Measurements from ENCODE around the gene DUSP18. TPM values are rescaled to one million over a fixed set of nuclear protein-coding genes. Genes with fewer than 3 reads are reported as not detected.

Gene DUSP18
- polyA plus RNA-seq, 3 donors = 13.2 to 34.5 (median 18.9) TPM

DNA sequence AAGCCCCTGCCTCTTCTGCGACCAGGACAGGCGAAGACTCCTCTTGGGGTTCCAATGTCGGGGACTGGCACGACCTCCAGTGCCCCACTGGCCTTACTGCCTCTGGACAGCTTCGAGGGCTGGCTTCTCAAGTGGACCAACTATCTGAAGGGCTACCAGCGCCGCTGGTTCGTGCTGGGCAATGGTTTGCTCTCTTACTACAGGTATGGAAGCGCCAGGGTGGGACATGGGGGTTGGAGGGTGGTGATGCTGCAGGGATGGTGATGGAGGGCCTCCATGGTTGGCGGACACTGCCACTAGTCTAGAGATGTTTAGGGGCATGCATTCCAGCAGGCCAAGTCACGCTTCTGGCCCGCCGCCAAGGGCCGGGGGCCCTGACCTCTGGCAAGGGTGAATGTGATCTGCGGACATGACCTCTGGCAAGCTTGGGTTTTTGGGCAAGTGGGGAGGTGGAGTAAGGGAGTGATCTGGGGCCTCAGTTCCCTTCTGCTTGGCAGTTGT is 27.7 kb upstream of the DUSP18 start:
- H3K4me1 ChIP-seq (ENCODE audit: control insufficient read depth in 1 of 2, insufficient read depth in 2 of 2, low read length in 2 of 2) = peaks cover 9 to 14% of the 10 kb centered on the region in 2 donors
- no peak overlapping the region for H2AFZ ChIP-seq (ENCODE audit: insufficient read depth, low read depth, low read length, poor library complexity, severe bottlenecking)
- WGBS (ENCODE audit: insufficient coverage) = 86% methylated on average over 11 of the region's 15 CpGs
- no peak overlapping the region for H3K27ac Mint-ChIP-seq
- no peak for DNase-seq
- intact Hi-C loops (cut with micrococcal nuclease) = no loop called here
- H3K4me3 Mint-ChIP-seq = peak overlapping the region; percentile 48 to 77
- peaks cover 41 to 63% (median 56%) of the 10 kb centered on the region in 3 donors for H3K27me3 Mint-ChIP-seq (ENCODE audit: low read depth in 3 of 3)
- H3K79me2 ChIP-seq (ENCODE audit: insufficient read depth, low read length) = no peaks in the 10 kb centered on the region
- no peak overlapping the region for H3K27ac ChIP-seq (ENCODE audit: low read depth in 1 of 2, low read length in 2 of 2)
- peaks cover 0 to 7% (median 3%) of the 10 kb centered on the region in 7 donors for H3K9me3 Mint-ChIP-seq
- no peaks in the 10 kb centered on the region for H4K20me1 ChIP-seq (ENCODE audit: insufficient read depth, low read length)
- H3K9me3 ChIP-seq (replicated peaks in 1 of 2; ENCODE audit: control insufficient read depth in 1 of 2, insufficient read depth in 1 of 2, low read length in 2 of 2) = peaks cover 0 to 5% of the 10 kb centered on the region in 2 donors
- H3K36me3 ChIP-seq (replicated peaks in 1 of 2; ENCODE audit: control insufficient read depth in 1 of 2, insufficient read depth in 2 of 2, low read length in 2 of 2) = no peaks in the 10 kb centered on the region
- TF ChIP-seq, protein P1, sequence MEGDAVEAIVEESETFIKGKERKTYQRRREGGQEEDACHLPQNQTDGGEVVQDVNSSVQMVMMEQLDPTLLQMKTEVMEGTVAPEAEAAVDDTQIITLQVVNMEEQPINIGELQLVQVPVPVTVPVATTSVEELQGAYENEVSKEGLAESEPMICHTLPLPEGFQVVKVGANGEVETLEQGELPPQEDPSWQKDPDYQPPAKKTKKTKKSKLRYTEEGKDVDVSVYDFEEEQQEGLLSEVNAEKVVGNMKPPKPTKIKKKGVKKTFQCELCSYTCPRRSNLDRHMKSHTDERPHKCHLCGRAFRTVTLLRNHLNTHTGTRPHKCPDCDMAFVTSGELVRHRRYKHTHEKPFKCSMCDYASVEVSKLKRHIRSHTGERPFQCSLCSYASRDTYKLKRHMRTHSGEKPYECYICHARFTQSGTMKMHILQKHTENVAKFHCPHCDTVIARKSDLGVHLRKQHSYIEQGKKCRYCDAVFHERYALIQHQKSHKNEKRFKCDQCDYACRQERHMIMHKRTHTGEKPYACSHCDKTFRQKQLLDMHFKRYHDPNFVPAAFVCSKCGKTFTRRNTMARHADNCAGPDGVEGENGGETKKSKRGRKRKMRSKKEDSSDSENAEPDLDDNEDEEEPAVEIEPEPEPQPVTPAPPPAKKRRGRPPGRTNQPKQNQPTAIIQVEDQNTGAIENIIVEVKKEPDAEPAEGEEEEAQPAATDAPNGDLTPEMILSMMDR (IDR thresholded peaks at IDR 0.05) = no peak
- H3K27me3 ChIP-seq (ENCODE audit: control insufficient read depth in 2 of 2, insufficient read depth in 2 of 2, low read length in 2 of 2) = peaks cover 23 to 39% of the 10 kb centered on the region in 2 donors
- peaks cover 0 to 5% of the 10 kb centered on the region in 2 donors for H3K36me3 Mint-ChIP-seq
- peak overlapping the region in 1 of 3 experiments; percentile 57 for H3K4me3 ChIP-seq (replicated peaks in 1 of 3; ENCODE audit: low read depth in 2 of 3, low read length in 3 of 3)
- peak overlapping the region; percentile 59 for H3K4me2 ChIP-seq (replicated peaks; ENCODE audit: extremely low read depth, low read length, poor library complexity, severe bottlenecking)
- H3K9ac ChIP-seq (ENCODE audit: insufficient read depth, low read length, poor library complexity, severe bottlenecking) = no peak overlapping the region
- H3K4me1 Mint-ChIP-seq = peaks cover 3% of the 10 kb centered on the region

DNA sequence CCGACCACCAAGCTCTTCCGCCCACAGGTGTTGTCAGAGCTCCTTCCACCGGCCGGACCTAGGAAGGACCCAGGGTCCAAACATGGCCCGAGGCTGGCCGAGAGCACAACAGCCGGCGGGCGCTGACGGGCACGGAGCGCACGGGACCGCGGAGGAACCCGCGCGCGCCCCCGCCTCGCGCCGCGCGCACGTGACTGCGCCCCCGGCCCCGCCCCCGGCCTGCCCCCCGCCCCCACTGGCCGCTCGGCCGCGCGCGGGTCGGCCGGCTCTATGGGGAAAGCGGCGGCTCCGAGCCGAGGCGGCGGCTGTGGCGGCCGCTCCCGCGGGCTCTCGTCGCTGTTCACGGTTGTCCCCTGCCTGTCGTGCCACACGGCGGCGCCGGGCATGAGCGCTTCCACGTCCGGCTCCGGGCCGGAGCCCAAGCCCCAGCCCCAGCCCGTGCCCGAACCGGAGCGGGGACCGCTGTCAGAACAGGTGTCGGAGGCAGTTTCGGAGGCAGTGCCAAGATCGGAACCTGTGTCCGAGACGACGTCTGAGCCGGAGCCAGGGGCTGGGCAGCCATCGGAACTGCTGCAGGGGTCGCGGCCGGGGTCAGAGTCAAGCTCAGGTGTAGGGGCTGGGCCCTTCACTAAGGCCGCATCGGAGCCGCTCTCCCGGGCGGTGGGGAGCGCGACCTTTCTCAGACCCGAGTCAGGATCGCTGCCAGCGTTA is 27.1 kb upstream of the DUSP18 start, which contains the start of gene OSBP2:
Gene OSBP2 (plus strand): TSS at position 235 of the 711 bp plus-strand sequence. CDS start 36 bp downstream, at position 271.
- H4K20me1 ChIP-seq (ENCODE audit: insufficient read depth, low read length) = no peaks in the 10 kb centered on the region
- H3K4me1 Mint-ChIP-seq = peaks cover 3% of the 10 kb centered on the region
- H3K36me3 ChIP-seq (replicated peaks in 1 of 2; ENCODE audit: control insufficient read depth in 1 of 2, insufficient read depth in 2 of 2, low read length in 2 of 2) = no peaks in the 10 kb centered on the region
- peaks cover 9 to 14% of the 10 kb centered on the region in 2 donors for H3K4me1 ChIP-seq (ENCODE audit: control insufficient read depth in 1 of 2, insufficient read depth in 2 of 2, low read length in 2 of 2)
- TF ChIP-seq, protein P1 (IDR thresholded peaks at IDR 0.05) = no peak
- H3K9ac ChIP-seq (ENCODE audit: insufficient read depth, low read length, poor library complexity, severe bottlenecking) = no peak within 1 kb of the TSS
- peaks cover 0 to 5% of the 10 kb centered on the region in 2 donors for H3K9me3 ChIP-seq (replicated peaks in 1 of 2; ENCODE audit: control insufficient read depth in 1 of 2, insufficient read depth in 1 of 2, low read length in 2 of 2)
- 2% methylated on average over 88 of the region's 88 CpGs for WGBS (ENCODE audit: insufficient coverage)
- H3K79me2 ChIP-seq (ENCODE audit: insufficient read depth, low read length) = no peaks in the 10 kb centered on the region
- H2AFZ ChIP-seq (ENCODE audit: insufficient read depth, low read depth, low read length, poor library complexity, severe bottlenecking) = peak within 1 kb of the TSS; percentile 74
- H3K27ac ChIP-seq (ENCODE audit: low read depth in 1 of 2, low read length in 2 of 2) = no peak within 1 kb of the TSS
- H3K27me3 Mint-ChIP-seq (ENCODE audit: low read depth in 3 of 3) = peaks cover 41 to 62% (median 58%) of the 10 kb centered on the region in 3 donors
- intact Hi-C loops (cut with micrococcal nuclease) = no loop called here
- H3K4me2 ChIP-seq (replicated peaks; ENCODE audit: extremely low read depth, low read length, poor library complexity, severe bottlenecking) = peak within 1 kb of the TSS; percentile 80
- H3K9me3 Mint-ChIP-seq = peaks cover 0 to 7% (median 3%) of the 10 kb centered on the region in 7 donors
- peak within 1 kb of the TSS in 2 of 3 experiments; percentile 21 to 68 for H3K4me3 ChIP-seq (replicated peaks in 1 of 3; ENCODE audit: low read depth in 2 of 3, low read length in 3 of 3)
- DNase-seq = no peak
- peak within 1 kb of the TSS; percentile 76 to 91 for H3K4me3 Mint-ChIP-seq
- H3K27me3 ChIP-seq (ENCODE audit: control insufficient read depth in 2 of 2, insufficient read depth in 2 of 2, low read length in 2 of 2) = peaks cover 23 to 39% of the 10 kb centered on the region in 2 donors
- peak within 1 kb of the TSS in 1 of 7 donors; percentile 54 for H3K27ac Mint-ChIP-seq
- H3K36me3 Mint-ChIP-seq = peaks cover 0 to 5% of the 10 kb centered on the region in 2 donors
